ENCODE results near the gene KCNB1. TPM values are rescaled to one million over a fixed set of nuclear protein-coding genes. Genes with fewer than 3 reads are reported as not detected.
A peak's percentile ranks its signal among the peaks of the same experiment; 100 is the strongest.

The KCNB1 gene
- total RNA-seq, 3 donors from 2014 or later: 0.05 TPM; not detected in 1

GRCh38 chr20:49484180-49485140, 2.0 kb upstream of the KCNB1 start:
- peaks cover 5% of the 10 kb centered on the region for H3K9me3 Mint-ChIP-seq
- peak; percentile 32 for DNase-seq
- peaks cover 73% of the 10 kb centered on the region for H3K27me3 Mint-ChIP-seq (ENCODE audit: low read depth)
- peaks cover 4% of the 10 kb centered on the region for H3K4me1 Mint-ChIP-seq (ENCODE audit: low read depth)
- no peaks in the 10 kb centered on the region for H3K36me3 Mint-ChIP-seq (ENCODE audit: insufficient read depth)
- ATAC-seq: peak; percentile 88 to 91
- H3K4me3 Mint-ChIP-seq: peak overlapping the region; percentile 82

DNA sequence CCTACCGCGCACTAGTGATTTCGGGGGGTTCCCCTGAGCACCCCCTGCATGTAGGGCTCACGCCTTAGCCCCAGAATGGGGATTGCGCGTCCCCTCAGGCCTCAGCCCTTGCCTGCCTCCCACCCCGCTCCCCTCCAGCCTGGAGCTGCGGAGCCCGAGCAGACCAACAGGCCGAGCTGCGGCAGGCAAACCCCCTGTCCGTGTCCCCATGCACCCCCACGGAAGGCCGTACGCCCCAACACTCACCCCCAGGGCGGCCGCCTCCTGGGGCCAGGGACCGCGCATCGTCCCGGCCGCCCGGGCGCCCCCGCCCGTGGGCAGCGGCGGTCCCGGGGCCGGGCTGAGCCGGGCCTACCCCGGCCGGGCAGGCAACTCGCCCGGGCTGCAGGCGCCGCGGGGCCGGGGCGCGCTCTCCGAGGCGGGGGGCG, 1.2 kb upstream of the KCNB1 start:
- Mint-ChIP-seq H3K4me3 (no peak overlapping the region), H3K36me3 (ENCODE audit: insufficient read depth) (no peaks in the 10 kb centered on the region), H3K27me3 (ENCODE audit: low read depth) (peaks cover 70% of the 10 kb centered on the region), H3K9me3 (no peaks in the 10 kb centered on the region), H3K4me1 (ENCODE audit: low read depth) (peaks cover 4% of the 10 kb centered on the region)
- ATAC-seq (peak; percentile 23 to 33), DNase-seq (no peak)

DNA sequence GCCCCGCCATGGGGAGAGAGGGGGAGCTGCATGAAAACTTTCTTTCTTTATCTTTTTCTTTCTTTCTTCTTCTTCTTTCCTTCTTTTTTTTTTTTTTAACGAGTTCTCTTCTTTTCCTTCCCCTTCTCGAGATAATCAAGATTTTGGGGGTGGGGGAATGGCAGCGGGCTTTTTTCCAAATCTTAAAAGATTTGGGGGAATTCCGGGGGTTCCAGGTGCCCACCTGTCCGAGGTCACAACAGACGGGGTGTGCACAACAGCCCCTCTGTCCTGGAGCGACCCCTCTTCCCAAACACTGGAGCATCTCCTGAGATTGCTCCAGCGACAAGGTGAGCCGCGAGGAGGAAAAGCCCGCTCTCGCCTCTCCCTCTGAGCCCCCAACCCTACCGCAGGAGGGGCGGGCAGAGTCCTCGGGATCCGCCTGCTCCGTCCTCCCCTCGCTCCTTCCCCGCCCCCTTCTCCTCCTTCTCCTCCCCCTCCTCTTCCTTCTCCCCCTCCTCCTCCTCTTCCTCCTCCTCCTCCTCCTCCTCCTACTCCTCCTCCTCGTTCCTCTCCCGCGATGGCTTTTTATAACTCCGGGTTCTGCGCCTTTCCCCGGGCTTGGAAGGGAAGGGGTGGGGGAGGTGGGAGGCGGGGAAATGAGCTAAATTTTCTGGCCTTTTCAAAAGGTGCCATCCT, 689 bp upstream of the KCNB1 start:
- no peak for DNase-seq
- ATAC-seq: no peak
- no peaks in the 10 kb centered on the region for H3K9me3 Mint-ChIP-seq
- no peaks in the 10 kb centered on the region for H3K36me3 Mint-ChIP-seq (ENCODE audit: insufficient read depth)
- H3K4me3 Mint-ChIP-seq: peak overlapping the region; percentile 16
- peaks cover 4% of the 10 kb centered on the region for H3K4me1 Mint-ChIP-seq (ENCODE audit: low read depth)
- H3K27me3 Mint-ChIP-seq (ENCODE audit: low read depth): peaks cover 65% of the 10 kb centered on the region

DNA sequence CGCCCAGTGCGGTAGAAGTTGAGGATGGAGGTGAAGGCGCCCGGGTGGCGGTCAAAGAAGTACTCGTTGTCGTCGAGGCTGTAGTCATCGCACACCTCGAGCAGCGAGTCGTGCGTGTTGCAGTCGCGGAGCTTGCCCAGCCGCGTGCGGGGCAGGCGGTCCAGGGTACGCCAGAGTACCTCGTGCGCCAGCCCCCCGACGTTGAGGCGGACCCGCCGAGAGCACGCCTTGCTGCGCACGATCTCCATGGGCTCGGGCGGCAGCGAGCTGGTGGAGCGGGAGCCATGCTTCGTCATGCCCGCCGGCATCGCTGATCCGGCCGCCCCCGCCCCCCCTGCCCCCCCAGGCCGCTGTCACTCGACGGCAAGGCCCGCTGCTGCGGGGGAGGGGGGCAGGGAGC, 295 bp downstream of the KCNB1 start:
- DNase-seq: no peak
- Mint-ChIP-seq H3K36me3 (ENCODE audit: insufficient read depth) (no peaks in the 10 kb centered on the region), H3K4me1 (ENCODE audit: low read depth) (peaks cover 4% of the 10 kb centered on the region), H3K9me3 (no peaks in the 10 kb centered on the region), H3K4me3 (no peak overlapping the region), H3K27me3 (ENCODE audit: low read depth) (peaks cover 61% of the 10 kb centered on the region)
- no peak for ATAC-seq

- Mint-ChIP-seq H3K36me3 (ENCODE audit: insufficient read depth) (no peaks in the 10 kb centered on the region), H3K4me1 (ENCODE audit: low read depth) (peaks cover 4% of the 10 kb centered on the region), H3K27me3 (ENCODE audit: low read depth) (peaks cover 55% of the 10 kb centered on the region), H3K4me3 (no peak overlapping the region), H3K9me3 (no peaks in the 10 kb centered on the region)
- ATAC-seq (no peak), DNase-seq (no peak)
Observed at GRCh38 chr20:49481116-49481515, 1.4 kb downstream of the KCNB1 start.

- peaks cover 46% of the 10 kb centered on the region for H3K27me3 Mint-ChIP-seq (ENCODE audit: low read depth)
- H3K4me3 Mint-ChIP-seq: no peak overlapping the region
- H3K9me3 Mint-ChIP-seq: no peaks in the 10 kb centered on the region
- DNase-seq (no peak), ATAC-seq (no peak)
- peaks cover 4% of the 10 kb centered on the region for H3K4me1 Mint-ChIP-seq (ENCODE audit: low read depth)
- no peaks in the 10 kb centered on the region for H3K36me3 Mint-ChIP-seq (ENCODE audit: insufficient read depth)
Observed at GRCh38 chr20:49480236-49480635, 2.2 kb downstream of the KCNB1 start.

GRCh38 chr20:49479785-49480184, 2.7 kb downstream of the KCNB1 start:
- DNase-seq (no peak), ATAC-seq (no peak)
- Mint-ChIP-seq H3K4me1 (ENCODE audit: low read depth) (peaks cover 4% of the 10 kb centered on the region), H3K9me3 (no peaks in the 10 kb centered on the region), H3K27me3 (ENCODE audit: low read depth) (peaks cover 46% of the 10 kb centered on the region), H3K36me3 (ENCODE audit: insufficient read depth) (no peaks in the 10 kb centered on the region), H3K4me3 (no peak overlapping the region)

GRCh38 chr20:49478754-49479689, 3.4 kb downstream of the KCNB1 start:
- DNase-seq (no peak), ATAC-seq (no peak)
- no peak overlapping the region for H3K4me3 Mint-ChIP-seq
- no peaks in the 10 kb centered on the region for H3K36me3 Mint-ChIP-seq (ENCODE audit: insufficient read depth)
- H3K4me1 Mint-ChIP-seq (ENCODE audit: low read depth): peaks cover 2% of the 10 kb centered on the region
- no peaks in the 10 kb centered on the region for H3K9me3 Mint-ChIP-seq
- peaks cover 44% of the 10 kb centered on the region for H3K27me3 Mint-ChIP-seq (ENCODE audit: low read depth)

DNA sequence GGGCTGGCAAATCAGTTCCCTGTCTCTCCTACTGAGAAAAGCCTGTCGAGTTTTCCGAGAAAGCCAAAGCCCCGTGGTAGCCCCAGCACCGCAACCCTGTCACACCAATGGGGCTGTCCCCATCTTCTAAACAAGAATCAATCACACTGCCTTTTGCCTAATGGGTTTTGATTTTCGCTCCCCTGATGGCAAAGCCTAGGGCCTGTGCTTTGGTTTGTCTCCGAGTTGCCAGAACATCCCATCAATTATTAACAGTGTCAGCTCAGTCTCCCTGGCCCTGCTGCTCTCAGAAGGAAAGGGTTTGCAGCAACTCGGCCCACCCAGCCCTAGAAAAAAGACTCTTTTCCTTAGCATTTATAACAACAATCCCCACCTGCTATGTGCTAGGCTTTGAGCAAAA, 4.2 kb downstream of the KCNB1 start:
- ATAC-seq: no peak
- no peaks in the 10 kb centered on the region for H3K9me3 Mint-ChIP-seq
- H3K4me3 Mint-ChIP-seq: no peak overlapping the region
- H3K27me3 Mint-ChIP-seq (ENCODE audit: low read depth): peaks cover 42% of the 10 kb centered on the region
- H3K4me1 Mint-ChIP-seq (ENCODE audit: low read depth): peaks cover 2% of the 10 kb centered on the region
- H3K36me3 Mint-ChIP-seq (ENCODE audit: insufficient read depth): no peaks in the 10 kb centered on the region
- no peak for DNase-seq

GRCh38 chr20:49477200-49477599, 5.3 kb downstream of the KCNB1 start:
- no peaks in the 10 kb centered on the region for H3K9me3 Mint-ChIP-seq
- no peaks in the 10 kb centered on the region for H3K4me1 Mint-ChIP-seq (ENCODE audit: low read depth)
- DNase-seq (no peak), ATAC-seq (no peak)
- H3K27me3 Mint-ChIP-seq (ENCODE audit: low read depth): peaks cover 40% of the 10 kb centered on the region
- H3K36me3 Mint-ChIP-seq (ENCODE audit: insufficient read depth): no peaks in the 10 kb centered on the region
- H3K4me3 Mint-ChIP-seq: no peak overlapping the region

GRCh38 chr20:49476016-49476355, 6.5 kb downstream of the KCNB1 start:
- DNase-seq (no peak), ATAC-seq (no peak)
- Mint-ChIP-seq H3K4me1 (ENCODE audit: low read depth) (no peaks in the 10 kb centered on the region), H3K27me3 (ENCODE audit: low read depth) (peaks cover 35% of the 10 kb centered on the region), H3K4me3 (no peak overlapping the region), H3K36me3 (ENCODE audit: insufficient read depth) (no peaks in the 10 kb centered on the region), H3K9me3 (no peaks in the 10 kb centered on the region)

- DNase-seq (no peak), ATAC-seq (no peak)
- Mint-ChIP-seq H3K4me3 (no peak overlapping the region), H3K36me3 (ENCODE audit: insufficient read depth) (no peaks in the 10 kb centered on the region), H3K9me3 (no peaks in the 10 kb centered on the region), H3K27me3 (ENCODE audit: low read depth) (peaks cover 33% of the 10 kb centered on the region), H3K4me1 (ENCODE audit: low read depth) (no peaks in the 10 kb centered on the region)
Observed at GRCh38 chr20:49475292-49476015, 7.0 kb downstream of the KCNB1 start.

DNA sequence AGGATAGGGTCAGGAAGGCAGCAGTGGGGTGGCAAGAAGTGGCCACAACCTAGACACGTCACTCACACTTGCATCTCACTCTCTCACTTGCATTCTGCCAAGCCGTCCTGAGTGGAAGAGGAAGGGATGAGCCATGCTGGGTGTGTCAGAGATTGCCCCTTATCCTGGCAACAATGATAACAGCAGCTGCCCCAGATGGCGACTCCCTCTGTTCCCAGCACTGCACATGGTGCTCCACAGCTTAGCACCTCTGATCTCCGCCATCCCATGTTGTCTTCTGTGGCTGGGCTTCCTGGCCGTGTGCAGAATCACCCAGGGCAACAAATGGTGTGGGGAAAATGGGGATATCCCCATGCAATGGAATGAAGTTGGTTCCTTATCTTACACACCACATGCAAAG, 11.1 kb downstream of the KCNB1 start:
- no peaks in the 10 kb centered on the region for H3K36me3 Mint-ChIP-seq (ENCODE audit: insufficient read depth)
- ATAC-seq (no peak), DNase-seq (no peak)
- no peaks in the 10 kb centered on the region for H3K4me1 Mint-ChIP-seq (ENCODE audit: low read depth)
- H3K9me3 Mint-ChIP-seq: no peaks in the 10 kb centered on the region
- H3K4me3 Mint-ChIP-seq: no peak overlapping the region
- H3K27me3 Mint-ChIP-seq (ENCODE audit: low read depth): peaks cover 38% of the 10 kb centered on the region
